Glutamatergic neuron (in vitro differentiated cells): ENCODE measurements around the gene SAFB. TPM values are rescaled to one million over a fixed set of nuclear protein-coding genes. Genes with fewer than 3 reads are reported as not detected.

Source experiments
- DNase-seq: peaks from one replicate; pipeline ENCODE4 v3.0.0; 2022
- H3K27ac Mint-ChIP-seq: one replicate; pipeline ENCODE4 v1.8.0; 2020; ENCODE audit warnings: mild to moderate bottlenecking, mixed read lengths, inconsistent platforms; ENCODE audit not compliant: unreplicated experiment
- H3K27me3 Mint-ChIP-seq: one replicate; pipeline ENCODE4 v1.8.0; 2020; ENCODE audit warnings: mild to moderate bottlenecking, moderate library complexity, mixed read lengths, inconsistent platforms; ENCODE audit not compliant: unreplicated experiment
- H3K36me3 Mint-ChIP-seq: one replicate; pipeline ENCODE4 v1.8.0; 2020; ENCODE audit warnings: mild to moderate bottlenecking, mixed read lengths, inconsistent platforms; ENCODE audit not compliant: unreplicated experiment
- H3K4me1 Mint-ChIP-seq: one replicate; pipeline ENCODE4 v1.8.0; 2020; ENCODE audit warnings: mild to moderate bottlenecking, low read depth, mixed read lengths, inconsistent platforms; ENCODE audit not compliant: unreplicated experiment
- H3K4me3 Mint-ChIP-seq: one replicate; pipeline ENCODE4 v1.8.0; 2020; ENCODE audit warnings: mild to moderate bottlenecking, mixed read lengths, inconsistent platforms; ENCODE audit not compliant: unreplicated experiment
- H3K9me3 Mint-ChIP-seq: one replicate; pipeline ENCODE4 v1.8.0; 2020; ENCODE audit warnings: mild to moderate bottlenecking, moderate library complexity, mixed read lengths, inconsistent platforms; ENCODE audit not compliant: unreplicated experiment
- total RNA-seq: library from RNA; stranded (reverse); fragmentation: NEBNext Ultra II Directional; extraction: Animal tissue kit (Norgen Biotek cat#: 25700); gene quantifications from one replicate; pipeline ENCODE4 v1.2.1, GENCODE V29; 2021; ENCODE audit not compliant: unreplicated experiment
- TF ChIP-seq, protein P1 (sequence below): fragments of 200-600 bp; sonication (generic); IDR thresholded peaks from one replicate; pipeline ENCODE4 v1.5.0; 2021; ENCODE audit not compliant: partially characterized antibody, unreplicated experiment

SAFB gene
- total RNA-seq, 1 donor from 2014 or later, result 133 TPM

DNA sequence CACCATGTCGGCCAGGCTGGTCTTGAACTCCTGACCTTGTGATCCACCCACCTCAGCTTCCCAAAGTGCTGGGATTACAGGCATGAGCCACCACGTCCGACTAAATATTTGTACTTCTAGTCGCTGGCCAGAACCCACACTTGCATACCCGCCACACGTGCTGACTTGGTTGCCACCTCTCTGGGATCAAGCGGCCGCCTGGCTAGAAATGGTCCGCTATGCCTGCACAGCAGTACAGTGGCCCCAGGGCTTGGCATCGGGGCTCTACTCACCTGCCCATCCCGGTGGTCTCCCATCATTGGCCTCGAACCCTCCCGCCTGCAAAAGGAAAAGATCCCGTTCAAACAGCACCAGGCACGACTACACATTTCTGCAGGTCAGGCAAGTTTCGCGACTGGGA lies 31.4 kb upstream of the SAFB start:
- H3K27me3 Mint-ChIP-seq, result peaks cover 2% of the 10 kb centered on the region
- no peak overlapping the region for H3K27ac Mint-ChIP-seq
- peaks cover 6% of the 10 kb centered on the region for H3K9me3 Mint-ChIP-seq
- H3K4me1 Mint-ChIP-seq, result peaks cover 7% of the 10 kb centered on the region
- no peak for DNase-seq
- TF ChIP-seq, protein P1, sequence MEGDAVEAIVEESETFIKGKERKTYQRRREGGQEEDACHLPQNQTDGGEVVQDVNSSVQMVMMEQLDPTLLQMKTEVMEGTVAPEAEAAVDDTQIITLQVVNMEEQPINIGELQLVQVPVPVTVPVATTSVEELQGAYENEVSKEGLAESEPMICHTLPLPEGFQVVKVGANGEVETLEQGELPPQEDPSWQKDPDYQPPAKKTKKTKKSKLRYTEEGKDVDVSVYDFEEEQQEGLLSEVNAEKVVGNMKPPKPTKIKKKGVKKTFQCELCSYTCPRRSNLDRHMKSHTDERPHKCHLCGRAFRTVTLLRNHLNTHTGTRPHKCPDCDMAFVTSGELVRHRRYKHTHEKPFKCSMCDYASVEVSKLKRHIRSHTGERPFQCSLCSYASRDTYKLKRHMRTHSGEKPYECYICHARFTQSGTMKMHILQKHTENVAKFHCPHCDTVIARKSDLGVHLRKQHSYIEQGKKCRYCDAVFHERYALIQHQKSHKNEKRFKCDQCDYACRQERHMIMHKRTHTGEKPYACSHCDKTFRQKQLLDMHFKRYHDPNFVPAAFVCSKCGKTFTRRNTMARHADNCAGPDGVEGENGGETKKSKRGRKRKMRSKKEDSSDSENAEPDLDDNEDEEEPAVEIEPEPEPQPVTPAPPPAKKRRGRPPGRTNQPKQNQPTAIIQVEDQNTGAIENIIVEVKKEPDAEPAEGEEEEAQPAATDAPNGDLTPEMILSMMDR, result no peak
- no peak overlapping the region for H3K4me3 Mint-ChIP-seq
- H3K36me3 Mint-ChIP-seq, result no peaks in the 10 kb centered on the region

DNA sequence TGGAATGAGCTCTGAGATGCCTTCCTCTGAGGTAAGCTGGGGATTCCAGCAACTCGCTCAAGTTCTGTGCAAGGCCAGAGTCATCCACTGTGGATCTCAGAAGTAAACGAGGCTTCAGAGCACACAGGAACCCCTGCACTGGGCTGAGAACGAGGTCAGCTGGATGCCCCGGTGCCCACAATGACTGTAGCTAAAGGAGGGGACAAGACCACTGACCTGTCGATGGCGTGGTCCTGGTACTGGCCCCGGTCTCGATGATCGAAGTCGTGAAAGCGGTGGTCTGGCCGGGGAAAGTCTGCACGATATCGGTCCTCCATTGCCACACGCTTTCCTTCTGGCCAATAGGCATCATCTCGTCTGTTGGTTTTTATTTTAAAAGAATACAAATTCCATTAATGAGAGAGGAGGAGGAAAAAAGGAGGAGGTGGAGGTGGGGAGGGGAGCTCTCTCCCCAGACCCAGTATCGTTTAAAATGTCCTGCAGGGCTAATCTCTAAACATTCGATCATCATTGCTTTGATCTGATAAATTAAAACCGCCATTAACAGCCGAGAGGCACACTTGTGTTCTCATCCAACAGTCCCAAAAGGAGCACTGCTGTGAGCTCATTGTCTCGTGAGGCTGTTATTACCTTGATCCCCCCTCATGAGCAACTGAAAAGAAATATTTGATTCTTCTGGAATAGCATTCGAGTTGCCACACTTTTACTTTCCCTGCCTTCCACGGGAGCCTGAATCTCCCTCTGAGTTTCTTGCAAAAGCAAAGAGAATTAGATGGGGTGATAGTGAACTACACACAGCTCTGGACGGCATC lies 30.1 kb upstream of the SAFB start:
- Mint-ChIP-seq H3K27me3 (no peaks in the 10 kb centered on the region), H3K36me3 (no peaks in the 10 kb centered on the region), H3K9me3 (peaks cover 6% of the 10 kb centered on the region), H3K4me1 (peaks cover 5% of the 10 kb centered on the region), H3K4me3 (no peak overlapping the region), H3K27ac (no peak overlapping the region)
- TF ChIP-seq, protein P1, result no peak
- no peak for DNase-seq

DNA sequence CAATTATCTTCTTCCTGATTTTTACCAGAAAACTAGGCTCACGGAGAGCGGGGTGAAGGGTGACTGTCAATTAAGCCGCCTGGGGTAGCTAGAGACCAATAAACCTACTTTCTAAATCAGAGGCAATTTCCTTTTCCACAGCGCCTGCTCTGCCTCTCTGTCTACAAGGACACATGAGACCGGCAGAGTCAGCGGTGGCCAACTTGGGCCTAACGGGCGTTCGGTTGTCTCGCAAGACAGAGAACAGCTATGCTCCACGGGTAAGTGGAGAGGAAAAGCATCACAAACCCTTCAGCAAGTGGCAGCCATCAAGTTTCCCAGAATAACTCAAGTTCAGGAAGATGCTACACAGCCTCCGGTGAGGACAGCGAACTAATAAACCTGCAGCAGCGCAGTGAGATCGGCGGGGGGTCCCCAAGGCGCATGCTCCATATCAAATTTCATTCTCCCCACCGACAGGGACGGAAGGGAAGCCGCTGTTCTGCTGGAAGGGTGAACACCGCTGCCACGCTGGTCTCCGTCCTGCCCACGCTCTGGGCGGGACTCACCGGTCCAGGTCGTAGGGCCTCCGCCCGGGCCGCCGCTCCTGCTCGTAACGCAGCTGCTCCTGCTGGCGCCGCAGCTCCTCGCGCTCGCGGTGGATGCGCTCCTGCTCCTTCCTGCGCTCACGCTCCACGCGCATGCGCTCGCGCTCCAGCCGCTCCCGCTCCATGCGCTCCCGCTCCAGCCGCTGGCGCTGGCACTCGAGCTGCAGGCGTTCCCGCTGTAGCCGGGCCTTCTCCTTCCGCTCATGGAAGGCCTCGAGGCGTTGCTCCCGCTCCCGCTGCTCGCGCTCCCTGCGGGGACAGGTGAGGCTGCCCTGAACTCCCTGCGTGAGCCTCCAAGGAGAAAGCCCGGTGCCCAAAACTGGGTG lies 29.3 kb upstream of the SAFB start:
- no peak for DNase-seq
- peaks cover 4% of the 10 kb centered on the region for H3K4me1 Mint-ChIP-seq
- H3K27me3 Mint-ChIP-seq, result no peaks in the 10 kb centered on the region
- peaks cover 2% of the 10 kb centered on the region for H3K9me3 Mint-ChIP-seq
- no peak overlapping the region for H3K4me3 Mint-ChIP-seq
- H3K36me3 Mint-ChIP-seq, result no peaks in the 10 kb centered on the region
- TF ChIP-seq, protein P1, result no peak
- H3K27ac Mint-ChIP-seq, result no peak overlapping the region

DNA sequence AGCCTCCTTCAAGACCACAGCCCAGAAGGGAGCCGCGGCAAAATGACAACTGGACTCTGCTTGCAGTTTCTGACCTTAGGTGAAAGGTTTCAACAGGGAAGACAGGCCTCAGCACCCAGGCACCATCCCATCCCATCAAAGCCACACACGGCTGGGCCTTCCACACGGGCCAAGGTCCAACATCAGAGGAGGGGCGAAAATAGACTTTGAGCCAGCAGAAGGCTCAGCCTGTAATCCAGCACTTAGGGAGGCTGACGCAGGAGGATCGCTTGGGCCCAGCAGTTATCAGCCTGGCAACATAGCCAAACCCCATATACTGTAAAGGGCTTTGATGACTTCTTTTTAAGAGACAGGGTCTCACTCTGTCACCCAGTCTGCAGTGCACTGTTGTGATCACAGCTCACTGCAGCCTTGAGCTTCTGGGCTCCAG lies 28.3 kb upstream of the SAFB start:
- TF ChIP-seq, protein P1, result no peak
- no peak for DNase-seq
- H3K4me1 Mint-ChIP-seq, result peaks cover 2% of the 10 kb centered on the region
- no peak overlapping the region for H3K4me3 Mint-ChIP-seq
- H3K27ac Mint-ChIP-seq, result no peak overlapping the region
- H3K27me3 Mint-ChIP-seq, result no peaks in the 10 kb centered on the region
- H3K36me3 Mint-ChIP-seq, result peaks cover 3% of the 10 kb centered on the region
- no peaks in the 10 kb centered on the region for H3K9me3 Mint-ChIP-seq
